DMS114 treated with DMSO at 0.1 percent for 48 hours (cell line): ENCODE measurements around the gene PANX1.
"Not testable (repeated sequence)": the region's sequence is repeated elsewhere in the genome, so short reads cannot be mapped to it uniquely, and the experiment has no call there.

Experiments used
- DNase-seq: peaks from one replicate; lab custom pipeline; 2025; ENCODE audit not compliant: unreplicated experiment; lab: John Stamatoyannopoulos, UW

PANX1 gene, protein sequence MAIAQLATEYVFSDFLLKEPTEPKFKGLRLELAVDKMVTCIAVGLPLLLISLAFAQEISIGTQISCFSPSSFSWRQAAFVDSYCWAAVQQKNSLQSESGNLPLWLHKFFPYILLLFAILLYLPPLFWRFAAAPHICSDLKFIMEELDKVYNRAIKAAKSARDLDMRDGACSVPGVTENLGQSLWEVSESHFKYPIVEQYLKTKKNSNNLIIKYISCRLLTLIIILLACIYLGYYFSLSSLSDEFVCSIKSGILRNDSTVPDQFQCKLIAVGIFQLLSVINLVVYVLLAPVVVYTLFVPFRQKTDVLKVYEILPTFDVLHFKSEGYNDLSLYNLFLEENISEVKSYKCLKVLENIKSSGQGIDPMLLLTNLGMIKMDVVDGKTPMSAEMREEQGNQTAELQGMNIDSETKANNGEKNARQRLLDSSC

GRCh38 chr11:94128746-94129511 lies at the start of gene PANX1:
Gene PANX1, plus strand, starts transcription at chr11:94128841. Its CDS starts 472 bp downstream, at chr11:94129313.
- peak; percentile 61 for DNase-seq

GRCh38 chr11:94084164-94084563 lies 44.5 kb upstream of the PANX1 start:
- no peak for DNase-seq

DNA sequence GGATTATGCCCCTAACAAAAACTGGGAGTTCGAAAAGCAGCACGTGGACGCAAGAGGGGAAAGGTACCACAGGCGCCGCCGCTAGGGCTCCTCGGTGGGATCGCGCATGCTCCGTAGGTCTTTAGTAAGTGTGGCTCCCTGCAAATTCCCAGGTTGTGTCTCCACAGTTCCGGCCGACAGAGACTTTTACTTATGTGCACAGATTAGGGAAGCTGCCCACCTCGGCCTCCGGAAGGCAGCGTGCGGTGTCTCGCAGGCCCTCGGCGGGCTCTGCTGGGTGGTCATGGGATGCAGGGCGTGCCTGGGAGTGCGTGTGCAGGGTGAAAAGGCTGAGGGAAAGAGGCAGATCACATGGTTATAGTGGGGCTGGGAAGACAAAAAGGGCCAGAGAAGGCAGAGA lies 39.7 kb upstream of the PANX1 start:
- no peak for DNase-seq

- DNase-seq = no peak
These were observed 39.3 kb upstream of the PANX1 start for GRCh38 chr11:94089341-94089740.

DNA sequence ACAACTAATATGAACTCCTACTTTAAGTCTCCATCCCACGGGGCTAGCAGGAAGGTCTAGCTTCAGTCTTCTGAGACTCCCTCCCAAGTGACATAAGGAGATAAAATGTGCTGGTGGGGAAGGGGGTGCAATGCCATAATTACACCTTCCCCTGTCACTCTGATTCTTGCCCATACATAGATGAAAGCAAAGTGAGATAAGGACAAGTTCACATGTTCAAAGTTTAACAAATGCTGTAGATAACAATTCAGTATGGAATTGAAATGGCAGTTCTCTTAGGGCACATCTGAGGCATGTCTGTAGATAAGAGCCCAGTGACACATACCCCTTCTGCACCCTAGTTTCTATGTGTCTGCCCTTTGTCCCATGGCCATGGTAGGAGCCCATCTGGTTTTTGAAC lies 38.2 kb upstream of the PANX1 start:
- DNase-seq = no peak

GRCh38 chr11:94091091-94091490 lies 37.5 kb upstream of the PANX1 start:
- no peak for DNase-seq

DNA sequence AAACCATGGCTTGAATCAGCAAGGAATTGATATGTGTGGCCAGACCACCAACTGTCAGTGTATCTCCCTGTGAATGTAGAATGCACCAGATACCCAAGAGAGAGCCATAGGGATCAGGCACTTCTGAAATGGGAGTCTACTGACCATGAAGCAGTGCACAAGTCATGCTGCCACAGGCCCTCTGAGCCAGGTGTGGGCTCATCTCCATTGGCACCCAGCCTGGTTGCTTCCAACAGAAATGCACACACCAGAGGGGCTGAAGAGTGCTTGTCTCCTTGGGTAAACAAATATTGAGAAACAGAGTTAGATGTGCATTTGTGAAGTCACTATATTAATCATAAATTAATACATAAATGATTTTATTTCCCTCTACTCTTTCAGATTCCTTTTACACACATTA lies 28.4 kb upstream of the PANX1 start:
- no peak for DNase-seq

DNA sequence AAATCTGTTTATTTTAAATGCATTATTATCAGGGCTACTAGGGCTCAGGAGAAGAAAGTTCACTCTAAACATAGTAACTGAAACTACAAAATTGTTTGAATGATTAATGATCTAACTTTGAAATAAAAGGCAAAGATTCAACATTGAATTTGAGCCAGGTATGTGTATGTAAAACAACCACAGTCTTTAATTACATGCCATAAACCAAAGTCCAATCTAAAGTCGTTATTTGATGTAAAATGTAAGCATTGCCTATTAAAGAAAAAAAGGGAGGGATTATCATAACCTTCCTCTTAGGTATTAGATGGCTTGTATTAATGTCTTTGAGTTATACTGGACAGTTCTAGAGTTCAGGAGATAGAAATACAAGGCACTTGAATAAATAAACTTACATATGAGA lies 25.2 kb upstream of the PANX1 start:
- DNase-seq = no peak

DNA sequence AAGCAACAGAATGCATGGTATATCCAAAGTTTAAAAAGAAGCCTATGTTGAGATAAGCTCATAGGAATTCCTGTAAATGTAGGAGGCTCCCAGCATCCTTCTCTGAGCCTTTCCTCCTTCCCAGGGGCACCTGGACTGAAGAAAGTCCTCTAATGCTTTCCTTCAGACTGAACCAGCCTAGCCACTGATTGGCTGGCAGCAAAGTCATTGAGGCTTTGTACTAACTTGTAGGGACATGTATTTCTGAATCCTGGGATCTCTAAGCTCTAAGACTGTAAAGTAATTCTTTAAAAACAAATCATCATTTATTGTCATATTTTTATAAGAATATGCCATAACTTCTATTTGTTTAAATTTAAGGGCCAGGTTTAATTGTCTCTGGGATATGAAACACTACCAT lies 23.9 kb upstream of the PANX1 start:
- no peak for DNase-seq

GRCh38 chr11:94106716-94107115 lies 21.9 kb upstream of the PANX1 start:
- no peak for DNase-seq

DNA sequence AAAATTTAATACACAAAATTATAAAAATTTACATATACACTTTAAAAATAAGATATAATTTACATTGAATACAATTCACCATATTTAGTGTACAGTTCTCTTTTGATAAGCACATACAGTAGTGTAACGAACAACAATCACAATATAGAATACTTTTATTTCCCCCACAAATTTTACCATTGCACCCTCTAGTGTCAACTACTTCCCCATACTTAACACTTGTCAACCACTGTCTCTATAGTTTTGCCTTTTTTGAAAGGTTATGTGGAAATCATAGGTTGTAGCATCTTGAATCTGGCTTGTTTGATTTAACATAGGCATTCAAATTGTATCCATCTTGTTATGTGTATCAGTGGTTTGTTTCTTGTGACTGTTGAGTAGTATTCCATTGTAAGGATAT lies 21.3 kb upstream of the PANX1 start:
- no peak for DNase-seq

DNA sequence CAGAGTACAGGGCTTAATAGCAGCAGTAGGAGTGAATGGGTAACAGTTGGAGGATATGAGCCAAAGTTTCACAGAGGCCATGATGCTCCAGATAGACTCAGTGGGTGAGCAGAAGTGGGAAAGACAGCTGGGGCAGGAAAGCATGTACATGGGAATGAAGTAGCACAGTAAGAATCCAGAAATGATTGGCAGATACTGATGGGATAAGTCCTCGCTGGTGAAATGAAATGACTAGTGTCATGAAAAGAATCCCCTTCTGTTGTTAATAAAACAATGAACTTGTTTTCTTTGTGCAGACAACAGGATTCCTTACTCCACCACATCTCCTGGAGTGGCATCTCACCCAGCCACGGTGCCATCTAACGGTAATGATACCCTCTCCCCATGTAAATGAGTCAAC lies 17.4 kb upstream of the PANX1 start:
- DNase-seq = no peak

GRCh38 chr11:94111660-94112059 lies 17.0 kb upstream of the PANX1 start:
- DNase-seq = no peak

DNA sequence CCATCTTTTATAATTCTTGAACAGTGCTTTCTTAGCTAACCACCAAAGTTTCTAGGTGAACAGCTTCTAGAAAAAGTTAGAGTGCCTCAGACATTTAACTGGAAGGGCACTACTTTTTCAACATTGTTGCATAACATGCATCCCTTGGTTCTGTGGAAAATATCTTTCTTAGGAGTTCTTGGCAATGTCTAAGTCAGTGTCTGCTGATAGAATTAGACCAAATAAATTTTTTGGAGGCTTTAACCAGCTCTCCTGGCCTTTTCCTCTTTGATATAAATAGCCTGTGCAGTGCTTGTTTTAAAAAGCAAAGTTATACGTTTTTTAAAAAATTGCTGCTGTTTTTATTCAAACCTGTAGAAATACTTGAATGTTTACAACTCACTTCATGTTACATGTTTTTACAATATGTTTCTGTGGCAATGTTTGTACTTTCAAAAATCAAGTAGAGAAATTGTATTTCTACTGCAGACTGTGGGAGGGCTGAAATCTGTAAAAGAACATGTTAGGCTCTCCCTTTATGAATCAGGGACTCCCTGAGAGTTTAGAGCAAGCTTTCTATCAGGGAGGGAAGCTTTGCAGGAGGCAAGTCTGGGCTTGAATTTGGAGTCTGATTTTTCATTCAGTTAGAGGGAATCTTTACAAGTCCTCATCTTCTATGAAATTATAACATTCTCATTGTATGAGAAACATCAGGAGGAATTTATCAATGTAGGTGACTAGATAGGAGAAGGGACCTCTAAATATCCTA lies 16.3 kb upstream of the PANX1 start:
- DNase-seq = no peak

- DNase-seq = no peak
These were observed 11.5 kb upstream of the PANX1 start for GRCh38 chr11:94117197-94117574.

GRCh38 chr11:94117871-94118270 lies 10.8 kb upstream of the PANX1 start:
- no peak for DNase-seq

DNA sequence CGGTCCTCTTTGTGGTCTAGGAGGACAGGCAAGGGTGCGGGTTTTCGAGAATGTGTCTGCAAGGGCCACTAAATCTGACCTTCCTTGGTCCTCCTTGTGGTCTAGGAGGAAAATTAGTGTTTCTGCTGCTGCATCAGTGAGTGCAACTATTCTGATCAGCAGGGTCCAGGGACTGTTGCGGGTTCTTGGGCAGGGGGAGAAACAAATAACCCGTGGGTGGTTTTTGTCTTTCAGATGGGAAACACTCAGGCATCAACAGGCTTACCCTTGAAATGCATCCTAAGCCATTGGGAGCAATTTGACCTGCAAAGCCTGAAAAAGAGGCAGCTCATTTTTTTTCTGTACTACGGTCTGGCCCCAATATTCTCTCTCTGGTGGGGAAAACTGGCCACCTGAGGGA lies 9.0 kb upstream of the PANX1 start:
- DNase-seq = not testable (repeated sequence)

DNA sequence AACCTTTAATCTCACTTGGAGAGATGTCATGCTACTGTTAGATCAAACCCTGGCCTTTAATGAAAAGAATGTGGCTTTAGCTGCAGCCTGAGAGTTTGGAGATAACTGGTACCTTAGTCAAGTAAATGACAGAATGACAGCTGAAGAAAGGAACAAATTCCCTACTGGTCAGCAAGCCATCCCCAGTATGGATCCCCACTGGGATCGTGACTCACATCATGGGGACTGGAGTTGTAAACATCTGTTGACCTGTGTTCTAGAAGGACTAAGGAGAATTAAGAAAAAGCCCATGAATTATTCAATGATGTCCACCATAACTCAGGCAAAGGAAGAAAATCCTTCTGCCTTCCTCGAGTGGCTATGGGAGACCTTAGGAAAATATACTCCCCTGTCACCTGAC lies 8.1 kb upstream of the PANX1 start:
- DNase-seq = not testable (repeated sequence)

GRCh38 chr11:94120946-94121345 lies 7.7 kb upstream of the PANX1 start:
- no peak for DNase-seq

DNA sequence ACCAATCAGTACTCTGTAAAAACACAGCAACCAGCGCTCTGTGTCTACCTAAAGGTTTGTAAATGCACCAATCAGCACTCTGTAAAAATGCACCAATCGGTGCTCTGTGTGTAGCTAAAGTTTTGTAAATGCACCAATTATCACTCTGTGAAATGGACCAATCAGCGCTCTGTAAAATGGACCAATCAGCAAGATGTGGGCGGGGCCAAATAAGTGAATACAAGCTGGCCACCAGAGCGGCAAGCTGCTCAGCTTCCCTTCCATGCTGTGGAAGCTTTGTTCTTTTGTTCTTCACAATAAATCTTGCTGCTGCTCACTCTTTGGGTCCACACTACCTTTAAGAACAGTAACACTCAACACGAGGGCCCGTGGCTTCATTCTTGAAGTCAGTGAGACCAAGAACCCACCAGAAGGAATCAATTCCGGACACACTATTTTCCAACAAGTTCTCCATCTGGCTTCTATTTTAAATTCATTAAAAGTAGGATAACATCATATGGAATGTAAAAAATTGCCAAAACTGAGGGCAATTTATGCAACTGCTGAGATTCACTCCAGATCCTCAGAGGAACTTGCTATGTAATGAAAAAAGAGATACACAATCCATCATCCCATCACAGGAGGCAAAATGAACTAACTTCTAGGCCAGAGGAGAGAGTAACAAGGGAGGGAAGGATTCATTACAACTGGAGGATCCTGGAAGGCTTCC lies 3.1 kb upstream of the PANX1 start:
- DNase-seq = no peak

DNA sequence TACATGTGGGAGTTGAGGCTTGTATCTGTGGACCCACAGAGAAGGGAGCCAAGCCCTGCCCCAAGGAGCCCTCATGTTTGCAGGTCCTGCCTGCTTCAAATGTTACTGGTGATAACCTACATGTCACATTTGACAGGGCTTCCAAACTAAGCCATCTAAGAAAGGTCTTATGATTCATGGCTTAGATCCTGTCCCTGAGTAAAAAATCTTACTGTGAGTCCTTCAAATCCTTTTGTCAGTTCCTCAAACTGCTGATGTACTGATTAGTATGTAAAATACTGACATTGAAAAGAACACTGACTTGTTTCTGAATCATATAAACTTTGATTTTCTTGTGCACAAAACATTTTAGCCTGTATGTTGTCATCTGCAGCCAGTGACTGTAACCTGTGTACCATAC lies 1.0 kb upstream of the PANX1 start:
- no peak for DNase-seq
